Measurements from ENCODE around the gene NTHL1. TPM values are rescaled to one million over a fixed set of nuclear protein-coding genes. Genes with fewer than 3 reads are reported as not detected.

NTHL1 gene
- total and polyA plus RNA-seq, 2 experiments from 2014 or later, result 84.6 to 87.9 TPM

DNA sequence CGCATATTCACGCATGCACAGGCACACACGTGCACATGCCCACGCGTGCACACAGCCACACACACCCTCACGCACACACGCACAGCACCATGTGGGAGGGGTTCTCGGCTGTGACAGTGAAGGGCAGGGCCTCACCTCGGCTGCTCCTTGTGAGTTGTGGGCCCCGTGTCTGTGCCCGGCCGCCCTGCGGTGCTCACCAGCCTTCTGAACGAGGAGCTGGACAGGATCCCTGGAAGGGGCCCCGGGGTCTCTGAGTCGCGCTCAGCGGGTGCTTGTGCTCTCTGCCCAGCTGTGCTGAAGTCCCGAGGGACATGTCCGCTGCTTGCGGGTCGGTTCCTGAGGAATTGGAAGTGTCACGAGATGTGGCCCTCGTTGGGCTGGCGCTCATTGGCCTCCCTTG lies 16.2 kb upstream of the NTHL1 start:
- Histone ChIP-seq H3K79me2 (replicated peaks; ENCODE audit: insufficient read depth) (no peaks in the 10 kb centered on the region), H4K20me1 (replicated peaks; ENCODE audit: insufficient read depth) (no peaks in the 10 kb centered on the region; the same call in 1 of the 2 replicates), H3F3A (replicated peaks; ENCODE audit: low read depth) (no peaks in the 10 kb centered on the region), H3K9me2 (ENCODE audit: insufficient read depth) (no peaks in the 10 kb centered on the region), H3K27ac (ENCODE audit: low read depth) (no peak overlapping the region), H3K4me1 (ENCODE audit: insufficient read depth) (no peaks in the 10 kb centered on the region), H3K4me2 (no peak overlapping the region), H2AFZ (no peak overlapping the region), H3K27me3 (ENCODE audit: insufficient read depth) (no peaks in the 10 kb centered on the region), H3K36me3 (ENCODE audit: insufficient read depth) (0 out of 2 replicates have a peak, but pooled peaks cover 8% of the 10 kb centered on the region), H3K4me3 (no peak overlapping the region)
- DNase-seq (ENCODE audit: low spot score) (no peak), ATAC-seq (no peak)
- no peak overlapping the region for H3K27ac Mint-ChIP-seq
- peaks cover 15% of the 10 kb centered on the region for H3K36me3 Mint-ChIP-seq (ENCODE audit: low read depth)
- no peak overlapping the region for H3K4me3 Mint-ChIP-seq
- TF ChIP-seq STAT1 (IDR thresholded peaks at IDR 0.05; ENCODE audit: unreplicated experiment) (no peak), POLR2AphosphoS5 (IDR thresholded peaks at IDR 0.05; ENCODE audit: low read depth) (no peak), EZH2phosphoT487 (IDR thresholded peaks at IDR 0.05; ENCODE audit: unreplicated experiment) (no peak), EZH2 (IDR thresholded peaks at IDR 0.05; ENCODE audit: low read depth, unreplicated experiment) (no peak), ZNF331 (CRISPR knock-in tag; IDR thresholded peaks at IDR 0.05; ENCODE audit: low read depth) (no peak), ZNF462 (CRISPR knock-in tag; IDR thresholded peaks at IDR 0.05) (no peak), ETS1 (IDR thresholded peaks at IDR 0.05) (no peak), NANOG (IDR thresholded peaks at IDR 0.05; ENCODE audit: borderline replicate concordance) (no peak), JUNB (IDR thresholded peaks at IDR 0.05; ENCODE audit: unreplicated experiment) (no peak), ZNF114 (CRISPR knock-in tag; IDR thresholded peaks at IDR 0.05) (no peak), CREB1 (CRISPR knock-in tag; IDR thresholded peaks at IDR 0.05; ENCODE audit: low read depth) (no peak)
- TF ChIP-seq, protein P1, sequence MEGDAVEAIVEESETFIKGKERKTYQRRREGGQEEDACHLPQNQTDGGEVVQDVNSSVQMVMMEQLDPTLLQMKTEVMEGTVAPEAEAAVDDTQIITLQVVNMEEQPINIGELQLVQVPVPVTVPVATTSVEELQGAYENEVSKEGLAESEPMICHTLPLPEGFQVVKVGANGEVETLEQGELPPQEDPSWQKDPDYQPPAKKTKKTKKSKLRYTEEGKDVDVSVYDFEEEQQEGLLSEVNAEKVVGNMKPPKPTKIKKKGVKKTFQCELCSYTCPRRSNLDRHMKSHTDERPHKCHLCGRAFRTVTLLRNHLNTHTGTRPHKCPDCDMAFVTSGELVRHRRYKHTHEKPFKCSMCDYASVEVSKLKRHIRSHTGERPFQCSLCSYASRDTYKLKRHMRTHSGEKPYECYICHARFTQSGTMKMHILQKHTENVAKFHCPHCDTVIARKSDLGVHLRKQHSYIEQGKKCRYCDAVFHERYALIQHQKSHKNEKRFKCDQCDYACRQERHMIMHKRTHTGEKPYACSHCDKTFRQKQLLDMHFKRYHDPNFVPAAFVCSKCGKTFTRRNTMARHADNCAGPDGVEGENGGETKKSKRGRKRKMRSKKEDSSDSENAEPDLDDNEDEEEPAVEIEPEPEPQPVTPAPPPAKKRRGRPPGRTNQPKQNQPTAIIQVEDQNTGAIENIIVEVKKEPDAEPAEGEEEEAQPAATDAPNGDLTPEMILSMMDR (conservative IDR thresholded peaks at IDR 0.05; ENCODE audit: low read depth in 2 of 2), result no peak
- TF ChIP-seq, protein P2, sequence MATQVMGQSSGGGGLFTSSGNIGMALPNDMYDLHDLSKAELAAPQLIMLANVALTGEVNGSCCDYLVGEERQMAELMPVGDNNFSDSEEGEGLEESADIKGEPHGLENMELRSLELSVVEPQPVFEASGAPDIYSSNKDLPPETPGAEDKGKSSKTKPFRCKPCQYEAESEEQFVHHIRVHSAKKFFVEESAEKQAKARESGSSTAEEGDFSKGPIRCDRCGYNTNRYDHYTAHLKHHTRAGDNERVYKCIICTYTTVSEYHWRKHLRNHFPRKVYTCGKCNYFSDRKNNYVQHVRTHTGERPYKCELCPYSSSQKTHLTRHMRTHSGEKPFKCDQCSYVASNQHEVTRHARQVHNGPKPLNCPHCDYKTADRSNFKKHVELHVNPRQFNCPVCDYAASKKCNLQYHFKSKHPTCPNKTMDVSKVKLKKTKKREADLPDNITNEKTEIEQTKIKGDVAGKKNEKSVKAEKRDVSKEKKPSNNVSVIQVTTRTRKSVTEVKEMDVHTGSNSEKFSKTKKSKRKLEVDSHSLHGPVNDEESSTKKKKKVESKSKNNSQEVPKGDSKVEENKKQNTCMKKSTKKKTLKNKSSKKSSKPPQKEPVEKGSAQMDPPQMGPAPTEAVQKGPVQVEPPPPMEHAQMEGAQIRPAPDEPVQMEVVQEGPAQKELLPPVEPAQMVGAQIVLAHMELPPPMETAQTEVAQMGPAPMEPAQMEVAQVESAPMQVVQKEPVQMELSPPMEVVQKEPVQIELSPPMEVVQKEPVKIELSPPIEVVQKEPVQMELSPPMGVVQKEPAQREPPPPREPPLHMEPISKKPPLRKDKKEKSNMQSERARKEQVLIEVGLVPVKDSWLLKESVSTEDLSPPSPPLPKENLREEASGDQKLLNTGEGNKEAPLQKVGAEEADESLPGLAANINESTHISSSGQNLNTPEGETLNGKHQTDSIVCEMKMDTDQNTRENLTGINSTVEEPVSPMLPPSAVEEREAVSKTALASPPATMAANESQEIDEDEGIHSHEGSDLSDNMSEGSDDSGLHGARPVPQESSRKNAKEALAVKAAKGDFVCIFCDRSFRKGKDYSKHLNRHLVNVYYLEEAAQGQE (IDR thresholded peaks at IDR 0.05; ENCODE audit: unreplicated experiment), result no peak
- peaks cover 7% of the 10 kb centered on the region for H3K27me3 Mint-ChIP-seq (ENCODE audit: insufficient read depth, low read depth, poor library complexity)
- H3K9me3 Mint-ChIP-seq, result no peaks in the 10 kb centered on the region
- H3K4me1 Mint-ChIP-seq, result no peaks in the 10 kb centered on the region

Data from GM23338 (cell line).